ENCODE measurements around the gene LEKR1. TPM values are rescaled to one million over a fixed set of nuclear protein-coding genes. Genes with fewer than 3 reads are reported as not detected.
"Not testable (repeated sequence)": the region's sequence is repeated elsewhere in the genome, so short reads cannot be mapped to it uniquely, and the experiment has no call there.

LEKR1 gene
- polyA plus RNA-seq, 1 experiment = 0.12 TPM

DNA sequence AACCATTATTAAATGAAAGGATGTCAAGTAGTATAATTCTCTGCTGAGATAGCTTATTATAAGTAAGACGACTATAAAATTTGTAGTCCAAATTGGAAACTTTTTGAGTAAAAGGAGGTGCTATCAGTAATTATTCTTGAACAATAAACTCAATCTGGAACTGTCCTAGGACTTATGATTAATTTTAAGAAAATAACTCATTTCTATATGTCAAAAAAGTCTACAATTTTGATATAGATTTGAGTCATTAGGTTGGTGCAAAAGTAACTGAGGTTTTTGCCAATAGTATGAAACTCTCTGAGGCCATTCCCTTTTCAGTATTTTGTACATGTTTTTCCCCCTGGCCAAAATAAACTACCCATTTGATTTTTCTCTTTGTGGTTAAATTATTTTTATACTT, 41.0 kb downstream of the LEKR1 start:
- TF ChIP-seq CTCF (IDR thresholded peaks at IDR 0.05; ENCODE audit: insufficient read depth, low read depth, low read length) = no peak
- H3K27me3 ChIP-seq (ENCODE audit: control insufficient read depth, insufficient read depth, low read length) = no peaks in the 10 kb centered on the region
- no peak for DNase-seq (ENCODE audit: low read depth)
- ChIA-PET CTCF (no interaction called here), POLR2A (no interaction called here)
- H3K36me3 ChIP-seq (ENCODE audit: control insufficient read depth, insufficient read depth, low read length) = no peaks in the 10 kb centered on the region
- H3K4me3 ChIP-seq (ENCODE audit: low read depth, low read length) = no peak overlapping the region

- DNase-seq (ENCODE audit: low read depth) = no peak
- Histone ChIP-seq H3K27me3 (ENCODE audit: control insufficient read depth, insufficient read depth, low read length) (no peaks in the 10 kb centered on the region), H3K4me3 (ENCODE audit: low read depth, low read length) (no peak overlapping the region), H3K36me3 (ENCODE audit: control insufficient read depth, insufficient read depth, low read length) (no peaks in the 10 kb centered on the region)
- TF ChIP-seq CTCF (IDR thresholded peaks at IDR 0.05; ENCODE audit: insufficient read depth, low read depth, low read length) = no peak
- POLR2A ChIA-PET = no interaction called here
- CTCF ChIA-PET = no interaction called here
These were observed 41.8 kb downstream of the LEKR1 start for GRCh38 chr3:156867920-156868319.

- CTCF ChIA-PET = no interaction called here
- Histone ChIP-seq H3K27me3 (ENCODE audit: control insufficient read depth, insufficient read depth, low read length) (no peaks in the 10 kb centered on the region), H3K4me3 (ENCODE audit: low read depth, low read length) (no peak overlapping the region), H3K36me3 (ENCODE audit: control insufficient read depth, insufficient read depth, low read length) (no peaks in the 10 kb centered on the region)
- DNase-seq (ENCODE audit: low read depth) = no peak
- no peak for TF ChIP-seq CTCF (IDR thresholded peaks at IDR 0.05; ENCODE audit: insufficient read depth, low read depth, low read length)
- POLR2A ChIA-PET = no interaction called here
These were observed 47.8 kb downstream of the LEKR1 start for GRCh38 chr3:156873906-156874305.

GRCh38 chr3:156879491-156879890, 53.3 kb downstream of the LEKR1 start:
- CTCF ChIA-PET; POLR2A ChIA-PET; H3K4me3 ChIP-seq (ENCODE audit: low read depth, low read length); DNase-seq (ENCODE audit: low read depth); H3K27me3 ChIP-seq (ENCODE audit: control insufficient read depth, insufficient read depth, low read length); H3K36me3 ChIP-seq (ENCODE audit: control insufficient read depth, insufficient read depth, low read length): not testable (repeated sequence)

DNA sequence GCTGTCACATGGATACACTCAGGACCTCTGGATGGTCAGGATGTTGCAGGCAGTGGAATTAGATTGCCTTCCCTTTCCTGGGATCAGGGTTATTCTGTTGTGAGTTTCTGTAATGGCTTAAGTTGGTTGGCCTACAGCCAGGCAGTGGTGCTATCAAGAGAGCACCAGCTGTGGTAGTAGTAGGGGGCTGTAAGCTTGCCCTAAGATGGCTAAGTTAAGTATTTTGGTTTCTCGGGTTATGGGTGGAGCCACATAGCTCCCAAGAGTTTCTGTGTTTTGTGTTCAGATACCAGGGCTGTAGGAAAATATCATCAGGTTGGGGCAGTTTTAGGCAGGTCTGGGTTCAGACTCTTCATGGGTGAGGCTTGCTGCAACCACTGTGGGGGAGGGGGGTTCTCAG, 59.6 kb downstream of the LEKR1 start:
- no peaks in the 10 kb centered on the region for H3K36me3 ChIP-seq (ENCODE audit: control insufficient read depth, insufficient read depth, low read length)
- no peaks in the 10 kb centered on the region for H3K27me3 ChIP-seq (ENCODE audit: control insufficient read depth, insufficient read depth, low read length)
- TF ChIP-seq CTCF (IDR thresholded peaks at IDR 0.05; ENCODE audit: insufficient read depth, low read depth, low read length) = no peak
- ChIA-PET CTCF (no interaction called here), POLR2A (no interaction called here)
- DNase-seq (ENCODE audit: low read depth) = no peak
- no peak overlapping the region for H3K4me3 ChIP-seq (ENCODE audit: low read depth, low read length)

- ChIA-PET CTCF (interaction anchor here (0.7 to 1.8 kb wide), 2 partner anchors 21 to 192 kb away, joined by 3 to 5 read pairs; no protein-coding TSS in a partner anchor), POLR2A (interaction anchor here (0.6 kb wide), 1 partner anchor 201 kb away, joined by 3 read pairs; no protein-coding TSS in a partner anchor)
- no peaks in the 10 kb centered on the region for H3K27me3 ChIP-seq (ENCODE audit: control insufficient read depth, insufficient read depth, low read length)
- no peak for DNase-seq (ENCODE audit: low read depth)
- no peak overlapping the region for H3K4me3 ChIP-seq (ENCODE audit: low read depth, low read length)
- no peaks in the 10 kb centered on the region for H3K36me3 ChIP-seq (ENCODE audit: control insufficient read depth, insufficient read depth, low read length)
- TF ChIP-seq CTCF (IDR thresholded peaks at IDR 0.05; ENCODE audit: insufficient read depth, low read depth, low read length) = no peak
These were observed 62.0 kb downstream of the LEKR1 start for GRCh38 chr3:156888176-156888575.
